ENCODE results near the gene PGF. TPM values are rescaled to one million over a fixed set of nuclear protein-coding genes. Genes with fewer than 3 reads are reported as not detected.

Gene PGF
- total RNA-seq, 6 donors from 2014 or later: 0.89 to 21.3 (median 5.0) TPM

DNA sequence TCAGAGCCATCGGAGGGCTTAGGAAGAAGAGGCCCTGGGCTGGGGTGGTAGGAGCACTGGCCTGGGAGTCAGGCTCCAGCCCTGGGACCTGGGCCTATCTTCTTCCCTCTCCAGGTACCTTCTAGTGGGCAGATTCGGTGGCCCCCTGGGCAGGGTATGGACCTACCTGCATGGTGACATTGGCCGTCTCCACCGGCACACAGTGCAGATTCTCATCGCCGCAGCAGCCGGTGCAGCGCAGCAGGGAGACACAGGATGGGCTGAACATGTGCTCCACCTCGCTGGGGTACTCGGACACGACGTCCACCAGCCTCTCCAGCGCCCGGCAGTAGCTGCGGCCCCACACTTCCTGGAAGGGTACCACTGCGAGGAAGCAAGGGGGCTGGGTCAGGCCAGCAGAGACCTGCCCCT lies 6.2 kb downstream of the PGF start:
- H3K36me3 ChIP-seq: no peaks in the 10 kb centered on the region
- DNase-seq (peak in 1 of 2 donors; percentile 60), ATAC-seq (ENCODE audit: low FRiP score in 2 of 2) (no peak)
- peaks cover 9 to 23% (median 12%) of the 10 kb centered on the region in 4 donors for H3K4me1 ChIP-seq
- H3K27ac ChIP-seq: no peak overlapping the region
- no peaks in the 10 kb centered on the region for H3K9me3 ChIP-seq
- H3K4me3 ChIP-seq: no peak overlapping the region
- TF ChIP-seq POLR2A (IDR thresholded peaks at IDR 0.05) (no peak), EP300 (IDR thresholded peaks at IDR 0.05) (no peak), POLR2AphosphoS5 (IDR thresholded peaks at IDR 0.05) (no peak)
- TF ChIP-seq, protein P1, sequence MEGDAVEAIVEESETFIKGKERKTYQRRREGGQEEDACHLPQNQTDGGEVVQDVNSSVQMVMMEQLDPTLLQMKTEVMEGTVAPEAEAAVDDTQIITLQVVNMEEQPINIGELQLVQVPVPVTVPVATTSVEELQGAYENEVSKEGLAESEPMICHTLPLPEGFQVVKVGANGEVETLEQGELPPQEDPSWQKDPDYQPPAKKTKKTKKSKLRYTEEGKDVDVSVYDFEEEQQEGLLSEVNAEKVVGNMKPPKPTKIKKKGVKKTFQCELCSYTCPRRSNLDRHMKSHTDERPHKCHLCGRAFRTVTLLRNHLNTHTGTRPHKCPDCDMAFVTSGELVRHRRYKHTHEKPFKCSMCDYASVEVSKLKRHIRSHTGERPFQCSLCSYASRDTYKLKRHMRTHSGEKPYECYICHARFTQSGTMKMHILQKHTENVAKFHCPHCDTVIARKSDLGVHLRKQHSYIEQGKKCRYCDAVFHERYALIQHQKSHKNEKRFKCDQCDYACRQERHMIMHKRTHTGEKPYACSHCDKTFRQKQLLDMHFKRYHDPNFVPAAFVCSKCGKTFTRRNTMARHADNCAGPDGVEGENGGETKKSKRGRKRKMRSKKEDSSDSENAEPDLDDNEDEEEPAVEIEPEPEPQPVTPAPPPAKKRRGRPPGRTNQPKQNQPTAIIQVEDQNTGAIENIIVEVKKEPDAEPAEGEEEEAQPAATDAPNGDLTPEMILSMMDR (IDR thresholded peaks at IDR 0.05): no peak
- H3K27me3 ChIP-seq: peaks cover 0 to 2% (median 0%) of the 10 kb centered on the region in 4 donors
- WGBS, 2 donors: 95 to 100% methylated on average over 1 to 16 of the region's 16 CpGs

DNA sequence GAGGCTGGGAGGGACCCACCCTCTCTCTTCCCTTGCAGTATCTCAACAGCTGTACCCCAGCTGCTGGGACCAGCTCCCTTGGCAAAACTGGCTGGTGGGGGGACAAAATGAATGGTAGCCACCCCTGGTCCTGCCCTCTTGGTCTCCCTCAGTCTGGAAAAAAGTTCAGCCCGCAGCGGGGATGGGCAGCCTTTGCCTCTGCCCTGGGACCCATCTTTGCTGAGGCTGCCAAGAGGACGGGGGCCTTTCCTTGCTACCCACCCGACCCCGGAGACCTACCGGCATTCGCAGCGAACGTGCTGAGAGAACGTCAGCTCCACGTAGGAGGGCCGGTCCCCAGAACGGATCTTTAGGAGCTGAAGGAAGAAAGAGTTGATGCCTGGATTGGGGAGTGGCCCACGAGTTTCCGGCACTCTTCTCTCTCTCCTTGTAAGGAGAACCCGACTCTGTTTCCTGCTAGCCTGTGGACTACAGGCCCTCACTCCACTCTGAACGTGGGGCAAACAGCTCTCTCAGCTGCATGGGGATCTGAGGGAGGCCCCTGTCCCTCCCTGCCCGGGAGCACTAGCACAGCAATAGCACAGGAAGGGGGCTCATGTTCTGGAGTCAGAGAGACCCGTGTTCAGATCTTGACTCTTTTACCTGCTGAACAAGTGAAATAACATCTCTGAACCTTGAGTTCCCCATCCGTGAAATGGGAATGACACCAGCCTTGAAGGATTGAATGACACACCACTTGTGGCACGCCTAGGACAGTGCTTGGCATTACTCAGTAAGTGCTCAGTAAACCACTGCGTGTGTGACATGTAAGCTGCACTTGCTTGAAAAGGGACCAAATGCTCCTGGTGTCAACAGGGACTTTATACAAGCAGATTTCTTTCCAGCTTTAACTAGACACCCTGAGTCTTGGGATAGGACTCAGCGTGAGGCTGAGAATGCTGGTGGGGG lies 6.9 kb downstream of the PGF start:
- no peak overlapping the region for H3K4me3 ChIP-seq
- H3K9me3 ChIP-seq: no peaks in the 10 kb centered on the region
- TF ChIP-seq, protein P1 (IDR thresholded peaks at IDR 0.05): no peak
- TF ChIP-seq EP300 (IDR thresholded peaks at IDR 0.05): no peak
- no peak for TF ChIP-seq POLR2AphosphoS5 (IDR thresholded peaks at IDR 0.05)
- no peak for TF ChIP-seq POLR2A (IDR thresholded peaks at IDR 0.05)
- 84% methylated on average over 19 to 22 of the region's 23 CpGs for WGBS, 2 donors
- H3K36me3 ChIP-seq: no peaks in the 10 kb centered on the region
- H3K27me3 ChIP-seq: no peaks in the 10 kb centered on the region
- H3K27ac ChIP-seq: no peak overlapping the region
- peaks cover 9 to 20% (median 10%) of the 10 kb centered on the region in 4 donors for H3K4me1 ChIP-seq
- ATAC-seq (ENCODE audit: low FRiP score in 2 of 2) (no peak), DNase-seq (peak in 1 of 2 donors; percentile 40)

DNA sequence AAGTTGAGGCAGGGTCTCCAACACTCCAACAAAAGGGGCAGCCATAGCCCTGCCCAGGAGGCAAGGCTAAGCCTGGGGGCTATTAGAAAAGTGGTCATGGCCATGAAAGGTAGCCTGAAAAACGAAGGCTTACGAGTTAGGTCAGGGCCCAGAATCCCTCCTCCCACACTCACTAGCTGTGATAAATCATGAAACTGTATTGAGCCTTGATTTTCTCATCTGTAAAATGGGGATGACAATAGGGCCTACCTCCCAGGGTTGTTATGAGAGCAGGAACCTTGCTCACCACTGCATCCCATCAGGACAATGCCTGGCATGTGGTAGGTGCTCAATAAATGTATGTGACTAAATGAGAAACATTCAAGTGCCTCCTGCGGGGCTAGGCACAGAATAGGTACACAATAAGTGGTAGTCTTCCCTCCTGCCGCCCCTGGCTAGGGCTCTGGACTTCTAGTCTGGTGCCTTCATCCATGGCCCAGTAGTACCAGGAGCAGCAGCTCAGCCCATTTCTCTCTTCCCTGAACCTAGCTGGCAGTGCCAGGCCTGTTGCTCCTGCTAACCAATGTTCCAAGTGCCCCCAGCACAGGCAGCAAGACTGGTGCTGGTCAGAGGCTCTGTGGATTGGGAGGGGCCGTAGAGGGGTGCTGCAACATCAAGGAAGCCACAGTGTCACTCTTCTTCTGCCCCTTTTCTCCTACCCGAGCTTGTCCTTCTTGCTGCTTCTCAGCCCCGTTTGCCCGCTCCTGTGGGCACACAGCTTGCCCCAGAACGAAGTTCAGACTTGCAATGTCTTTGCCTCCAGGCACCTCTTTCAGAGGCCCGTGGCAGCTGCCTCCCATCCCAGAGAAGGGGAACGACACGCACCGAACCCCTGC lies 7.8 kb downstream of the PGF start:
- DNase-seq (peak in 1 of 2 donors; percentile 10), ATAC-seq (ENCODE audit: low FRiP score in 2 of 2) (no peak)
- H3K27ac ChIP-seq: no peak overlapping the region
- no peak for TF ChIP-seq EP300 (IDR thresholded peaks at IDR 0.05)
- TF ChIP-seq POLR2A (IDR thresholded peaks at IDR 0.05): no peak
- TF ChIP-seq POLR2AphosphoS5 (IDR thresholded peaks at IDR 0.05): no peak
- TF ChIP-seq, protein P1 (IDR thresholded peaks at IDR 0.05): no peak
- H3K9me3 ChIP-seq: no peaks in the 10 kb centered on the region
- WGBS, 2 donors: 84 to 97% methylated on average over 10 to 11 of the region's 13 CpGs
- H3K4me1 ChIP-seq: peaks cover 12 to 26% (median 15%) of the 10 kb centered on the region in 4 donors
- H3K27me3 ChIP-seq: no peaks in the 10 kb centered on the region
- H3K4me3 ChIP-seq: no peak overlapping the region
- no peaks in the 10 kb centered on the region for H3K36me3 ChIP-seq

DNA sequence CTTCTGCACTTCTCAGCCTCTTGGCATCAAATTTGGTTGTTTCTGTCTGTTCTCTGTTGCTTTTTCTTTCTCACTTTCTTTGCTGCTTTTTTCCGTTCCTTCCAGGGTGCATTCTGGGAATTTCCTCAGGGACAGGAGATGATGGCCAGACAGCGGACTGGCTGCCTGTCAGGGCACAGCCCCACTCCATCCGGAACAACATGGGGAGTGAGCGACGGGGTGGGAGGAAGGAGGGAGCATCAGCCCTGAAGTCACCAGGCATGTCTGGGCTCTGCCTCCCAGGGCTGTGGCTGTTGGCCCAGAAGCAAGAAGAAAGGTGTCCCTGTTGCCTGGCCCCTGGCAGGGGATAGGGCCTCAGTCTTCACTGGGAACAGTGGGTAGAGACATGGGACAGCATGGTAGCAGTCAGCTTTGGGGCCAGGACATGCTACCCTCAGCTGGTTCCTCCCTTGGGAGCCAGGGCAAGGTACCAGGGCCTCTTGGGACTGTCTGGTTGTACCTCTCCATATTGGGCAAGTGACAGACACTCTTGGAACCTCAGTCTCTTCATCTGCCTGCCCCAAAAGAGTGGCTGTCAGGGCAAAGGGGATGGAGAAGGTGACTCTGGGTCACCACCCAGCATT lies 8.6 kb downstream of the PGF start:
- no peaks in the 10 kb centered on the region for H3K27me3 ChIP-seq
- H3K4me1 ChIP-seq: peaks cover 20 to 35% (median 23%) of the 10 kb centered on the region in 4 donors
- ATAC-seq (ENCODE audit: low FRiP score in 2 of 2) (peak in 1 of 2 donors; percentile 46), DNase-seq (peak in 1 of 2 donors; percentile 9)
- WGBS, 2 donors: 20 to 36% methylated on average over 5 of the region's 5 CpGs
- no peaks in the 10 kb centered on the region for H3K9me3 ChIP-seq
- no peaks in the 10 kb centered on the region for H3K36me3 ChIP-seq
- H3K27ac ChIP-seq: peak overlapping the region in 1 of 4 donors; percentile 40
- TF ChIP-seq POLR2A (IDR thresholded peaks at IDR 0.05): no peak
- no peak for TF ChIP-seq EP300 (IDR thresholded peaks at IDR 0.05)
- TF ChIP-seq, protein P1 (IDR thresholded peaks at IDR 0.05): peak in 2 of 6 experiments; percentile 1 to 44
- no peak overlapping the region for H3K4me3 ChIP-seq

Data from upper lobe of left lung (tissue), 6 donors.